GM13976 (cell line): ENCODE measurements around the gene PLCB1.
"Not testable (repeated sequence)": the region's sequence is repeated elsewhere in the genome, so short reads cannot be mapped to it uniquely, and the experiment has no call there.

ENCODE experiments used
- DNase-seq: peaks from one replicate; pipeline ENCODE4 v3.0.0; 2012; ENCODE audit warnings: low spot score
- CTCF ChIP-seq: IDR thresholded peaks from 2 replicates; pipeline ENCODE4 v1.5.1; 2012; ENCODE audit warnings: borderline replicate concordance, mild to moderate bottlenecking; ENCODE audit not compliant: insufficient read depth; ENCODE audit errors: extremely low read depth, missing control alignments, control extremely low read depth
- in situ Hi-C: fragments of 300-500 bp; cut with MboI; formaldehyde crosslinking; loops from one replicate; pipeline ENCODE4 v1.12.0; 2022; ENCODE audit warnings: low sequenced_read_pairs, mixed read lengths, inconsistent platforms; ENCODE audit not compliant: unreplicated experiment

PLCB1 gene

GRCh38 chr20:8153281-8153908, 21.3 kb downstream of the PLCB1 start:
- in situ Hi-C loops, result no loop called here
- DNase-seq, result no peak
- no peak for TF ChIP-seq CTCF

- no peak for DNase-seq
- no peak for TF ChIP-seq CTCF
- in situ Hi-C loops, result no loop called here
Observed at GRCh38 chr20:8154638-8155037, 22.6 kb downstream of the PLCB1 start.

GRCh38 chr20:8155229-8155628, 23.2 kb downstream of the PLCB1 start:
- in situ Hi-C loops, result no loop called here
- no peak for TF ChIP-seq CTCF
- no peak for DNase-seq

- no peak for DNase-seq
- no peak for TF ChIP-seq CTCF
- in situ Hi-C loops, result no loop called here
Observed at GRCh38 chr20:8155812-8156211, 23.7 kb downstream of the PLCB1 start.

GRCh38 chr20:8156235-8157079, 24.4 kb downstream of the PLCB1 start:
- no peak for DNase-seq
- in situ Hi-C loops, result no loop called here
- TF ChIP-seq CTCF, result no peak

- in situ Hi-C loops, DNase-seq: not testable (repeated sequence)
Observed at GRCh38 chr20:8159217-8159616, 27.2 kb downstream of the PLCB1 start.
